Activated T-cell treated with anti-CD3 and anti-CD28 coated beads, Interleukin-2, amount 50 U/mL, for 24 hours (primary cell): ENCODE measurements around the gene FAM228A.
"Not testable (repeated sequence)": the region's sequence is repeated elsewhere in the genome, so short reads cannot be mapped to it uniquely, and the experiment has no call there.

Source experiments
- DNase-seq: peaks from one replicate; pipeline ENCODE4 v3.0.0-alpha.2; 2020
- H3K27ac Mint-ChIP-seq: 2 replicates; pipeline ENCODE4 v1.8.0; 2020; ENCODE audit warnings: mild to moderate bottlenecking, mixed read lengths
- H3K27me3 Mint-ChIP-seq: 2 replicates; pipeline ENCODE4 v1.8.0; 2020; ENCODE audit warnings: mixed read lengths
- H3K36me3 Mint-ChIP-seq: 2 replicates; pipeline ENCODE4 v1.8.0; 2020; ENCODE audit warnings: low read depth, mixed read lengths
- H3K4me1 Mint-ChIP-seq: 2 replicates; pipeline ENCODE4 v1.8.0; 2020; ENCODE audit warnings: low read depth, mixed read lengths
- H3K4me3 Mint-ChIP-seq: 2 replicates; pipeline ENCODE4 v1.8.0; 2020; ENCODE audit warnings: mild to moderate bottlenecking, moderate library complexity, mixed read lengths
- H3K9me3 Mint-ChIP-seq: 2 replicates; pipeline ENCODE4 v1.8.0; 2020; ENCODE audit warnings: mixed read lengths

FAM228A gene

DNA sequence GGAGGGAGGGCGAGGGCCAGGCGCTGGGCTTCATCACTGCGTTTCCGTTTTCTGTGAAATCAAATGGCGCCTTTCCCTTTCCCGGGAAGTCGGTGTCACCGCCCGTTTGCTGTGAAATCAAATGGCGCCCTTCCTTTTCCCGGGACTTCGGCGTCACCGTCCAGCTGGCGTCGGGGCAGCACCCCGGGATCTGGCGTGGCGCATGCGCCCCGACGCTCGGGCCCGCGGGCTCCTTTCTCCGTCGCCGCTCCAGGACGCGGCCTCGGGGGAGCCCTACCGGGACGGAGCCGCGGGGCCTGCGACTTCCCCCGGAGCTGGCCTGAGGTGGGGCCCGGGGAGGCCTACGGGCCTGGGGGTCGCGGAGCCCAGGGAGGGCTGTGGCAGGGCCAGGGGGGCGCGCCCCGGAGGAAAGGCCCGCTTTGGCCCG lies at the start of gene FAM228A:
TSS of gene FAM228A (plus strand) at position 203 of the 427 bp plus-strand sequence. CDS start 428 bp downstream, outside the sequence.
- Mint-ChIP-seq H3K9me3 (no peaks in the 10 kb centered on the region), H3K27ac (no peak within 1 kb of the TSS), H3K27me3 (peaks cover 6% of the 10 kb centered on the region), H3K4me3 (no peak within 1 kb of the TSS), H3K4me1 (no peaks in the 10 kb centered on the region), H3K36me3 (no peaks in the 10 kb centered on the region)
- no peak for DNase-seq

DNA sequence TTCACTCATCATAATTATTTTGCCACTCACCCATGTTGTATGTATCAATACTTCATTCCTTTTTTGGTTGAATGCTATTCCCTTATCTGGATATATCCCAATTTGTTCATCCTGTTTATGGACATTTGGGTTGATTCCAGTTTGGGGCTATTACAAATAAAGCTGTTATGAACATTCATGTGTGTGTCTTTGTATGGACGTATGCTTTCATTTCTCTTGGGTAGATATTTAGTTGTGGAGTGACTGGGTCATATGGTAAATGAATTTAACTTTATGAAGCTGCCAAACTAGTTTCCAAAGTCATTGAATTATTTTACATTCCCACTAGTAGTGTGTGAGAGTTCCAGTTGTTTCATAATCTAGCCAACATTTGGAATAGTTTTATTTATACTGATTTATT lies 48.9 kb upstream of the FAM228A start:
- Mint-ChIP-seq H3K27ac (no peak overlapping the region), H3K27me3 (peaks cover 3% of the 10 kb centered on the region), H3K4me1 (peaks cover 11% of the 10 kb centered on the region), H3K9me3 (no peaks in the 10 kb centered on the region), H3K36me3 (no peaks in the 10 kb centered on the region), H3K4me3 (no peak overlapping the region)
- DNase-seq = no peak

DNA sequence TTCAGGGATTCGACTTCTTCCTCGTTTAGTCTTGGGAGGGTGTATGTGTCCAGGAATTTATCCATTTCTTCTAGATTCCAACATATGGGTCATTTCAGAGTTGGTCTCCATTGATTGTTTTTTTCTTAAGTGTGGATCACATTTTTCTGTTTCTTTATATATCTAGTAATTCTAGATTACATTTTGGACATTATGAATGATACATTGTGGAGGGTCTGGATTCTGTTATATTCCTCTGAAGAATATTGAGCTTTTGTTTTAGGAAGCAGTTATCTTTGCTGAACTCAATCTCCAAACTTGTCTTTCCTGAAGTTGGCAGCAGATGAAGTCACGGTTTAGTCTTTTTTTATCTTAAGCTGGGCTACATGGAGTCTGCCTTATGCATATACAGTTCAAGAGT lies 42.3 kb upstream of the FAM228A start:
- no peak overlapping the region for H3K4me3 Mint-ChIP-seq
- H3K27ac Mint-ChIP-seq = no peak overlapping the region
- peaks cover 4% of the 10 kb centered on the region for H3K9me3 Mint-ChIP-seq
- H3K27me3 Mint-ChIP-seq = no peaks in the 10 kb centered on the region
- no peaks in the 10 kb centered on the region for H3K4me1 Mint-ChIP-seq
- DNase-seq = no peak
- H3K36me3 Mint-ChIP-seq = peaks cover 6% of the 10 kb centered on the region

GRCh38 chr2:24140305-24140704 lies 34.5 kb upstream of the FAM228A start:
- not testable (repeated sequence) for H3K27ac Mint-ChIP-seq, H3K4me1 Mint-ChIP-seq, H3K27me3 Mint-ChIP-seq

DNA sequence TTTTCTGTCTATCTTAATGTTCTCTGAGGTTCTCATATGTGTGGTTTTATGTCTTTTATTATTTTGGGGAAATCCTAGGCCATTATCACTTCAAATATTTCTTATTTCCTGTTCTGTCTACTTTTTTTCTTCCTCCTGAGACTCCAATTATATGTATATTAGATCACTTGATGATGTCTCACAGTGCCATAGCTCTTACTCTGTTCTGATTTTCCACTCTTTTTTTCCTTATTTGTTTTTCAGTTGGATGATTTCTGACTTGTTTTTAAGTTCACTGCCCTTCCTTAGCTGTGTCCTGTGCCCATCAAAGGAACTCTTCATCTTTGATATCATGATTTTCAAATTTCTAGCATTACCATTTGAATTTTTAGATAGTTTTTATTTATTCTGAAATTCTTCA lies 27.5 kb upstream of the FAM228A start:
- H3K4me3 Mint-ChIP-seq = no peak overlapping the region
- no peak overlapping the region for H3K27ac Mint-ChIP-seq
- DNase-seq = no peak
- no peaks in the 10 kb centered on the region for H3K4me1 Mint-ChIP-seq
- H3K36me3 Mint-ChIP-seq = peaks cover 23% of the 10 kb centered on the region
- peaks cover 17% of the 10 kb centered on the region for H3K9me3 Mint-ChIP-seq
- H3K27me3 Mint-ChIP-seq = no peaks in the 10 kb centered on the region

More at GRCh38 chr2:24140305-24140704, 34.5 kb upstream of the FAM228A start:
- H3K4me3 Mint-ChIP-seq, H3K9me3 Mint-ChIP-seq, DNase-seq, H3K36me3 Mint-ChIP-seq: not testable (repeated sequence)

GRCh38 chr2:24152413-24153197 lies 22.2 kb upstream of the FAM228A start:
- no peaks in the 10 kb centered on the region for H3K27me3 Mint-ChIP-seq
- H3K27ac Mint-ChIP-seq = no peak overlapping the region
- peaks cover 9% of the 10 kb centered on the region for H3K9me3 Mint-ChIP-seq
- H3K4me1 Mint-ChIP-seq = no peaks in the 10 kb centered on the region
- DNase-seq = no peak
- peaks cover 15% of the 10 kb centered on the region for H3K36me3 Mint-ChIP-seq
- H3K4me3 Mint-ChIP-seq = no peak overlapping the region

GRCh38 chr2:24153478-24153877 lies 21.4 kb upstream of the FAM228A start:
- H3K27ac Mint-ChIP-seq = no peak overlapping the region
- peaks cover 2% of the 10 kb centered on the region for H3K9me3 Mint-ChIP-seq
- H3K27me3 Mint-ChIP-seq = no peaks in the 10 kb centered on the region
- no peaks in the 10 kb centered on the region for H3K4me1 Mint-ChIP-seq
- no peak overlapping the region for H3K4me3 Mint-ChIP-seq
- DNase-seq = no peak
- H3K36me3 Mint-ChIP-seq = peaks cover 11% of the 10 kb centered on the region

DNA sequence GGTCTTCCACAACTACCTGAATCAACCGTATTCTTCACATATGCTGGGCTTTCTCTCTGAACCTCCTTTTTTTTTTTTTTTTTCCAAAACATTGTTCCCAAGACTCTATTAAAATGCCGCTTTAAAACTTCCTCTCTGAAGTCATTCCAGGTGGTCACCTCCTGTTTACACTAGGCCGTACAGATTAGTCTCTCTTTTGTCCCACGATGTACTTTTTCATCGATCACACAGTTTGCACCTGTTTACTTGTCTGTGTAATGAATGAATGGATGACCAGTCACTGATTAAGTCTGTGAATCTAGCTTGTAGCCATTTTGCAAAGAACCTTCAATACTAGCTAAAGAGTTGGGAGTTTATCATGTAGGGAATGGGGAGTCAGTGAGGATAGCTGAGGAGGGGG lies 16.7 kb upstream of the FAM228A start:
- no peaks in the 10 kb centered on the region for H3K9me3 Mint-ChIP-seq
- DNase-seq = no peak
- H3K4me1 Mint-ChIP-seq = no peaks in the 10 kb centered on the region
- H3K27ac Mint-ChIP-seq = no peak overlapping the region
- no peak overlapping the region for H3K4me3 Mint-ChIP-seq
- H3K36me3 Mint-ChIP-seq = no peaks in the 10 kb centered on the region
- H3K27me3 Mint-ChIP-seq = no peaks in the 10 kb centered on the region

GRCh38 chr2:24159708-24160107 lies 15.1 kb upstream of the FAM228A start:
- no peak for DNase-seq
- H3K36me3 Mint-ChIP-seq = no peaks in the 10 kb centered on the region

GRCh38 chr2:24160761-24161160 lies 14.1 kb upstream of the FAM228A start:
- no peak overlapping the region for H3K27ac Mint-ChIP-seq
- DNase-seq = no peak
- no peaks in the 10 kb centered on the region for H3K27me3 Mint-ChIP-seq
- H3K36me3 Mint-ChIP-seq = no peaks in the 10 kb centered on the region
- H3K4me1 Mint-ChIP-seq = no peaks in the 10 kb centered on the region
- no peaks in the 10 kb centered on the region for H3K9me3 Mint-ChIP-seq
- H3K4me3 Mint-ChIP-seq = no peak overlapping the region

More at GRCh38 chr2:24159708-24160107, 15.1 kb upstream of the FAM228A start:
- Mint-ChIP-seq H3K4me3 (no peak overlapping the region), H3K27me3 (no peaks in the 10 kb centered on the region), H3K9me3 (no peaks in the 10 kb centered on the region), H3K4me1 (no peaks in the 10 kb centered on the region), H3K27ac (no peak overlapping the region)

GRCh38 chr2:24162494-24162893 lies 12.4 kb upstream of the FAM228A start:
- DNase-seq = no peak
- no peaks in the 10 kb centered on the region for H3K4me1 Mint-ChIP-seq
- no peaks in the 10 kb centered on the region for H3K9me3 Mint-ChIP-seq
- no peak overlapping the region for H3K27ac Mint-ChIP-seq
- no peaks in the 10 kb centered on the region for H3K27me3 Mint-ChIP-seq
- no peaks in the 10 kb centered on the region for H3K36me3 Mint-ChIP-seq
- H3K4me3 Mint-ChIP-seq = no peak overlapping the region

DNA sequence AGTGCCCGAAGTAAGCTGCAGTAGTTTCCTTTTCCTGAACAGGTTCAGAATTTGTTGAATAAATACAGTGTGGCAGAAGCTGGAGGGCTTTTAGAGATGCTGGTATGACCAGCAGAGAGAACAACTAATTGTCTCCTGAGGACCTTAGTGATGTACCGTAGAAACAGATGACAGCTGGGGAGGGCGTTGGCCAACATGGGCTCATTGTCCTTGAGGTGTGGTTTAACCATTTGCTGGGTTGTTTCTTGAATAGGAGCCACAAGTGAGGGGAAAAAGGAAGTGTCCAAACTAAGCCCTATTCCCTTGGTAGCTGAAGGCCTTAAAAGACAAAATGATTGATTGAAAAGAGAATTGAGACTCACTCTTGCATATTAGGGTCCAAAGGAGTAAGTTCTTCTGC lies 11.7 kb upstream of the FAM228A start:
- no peak overlapping the region for H3K27ac Mint-ChIP-seq
- no peaks in the 10 kb centered on the region for H3K27me3 Mint-ChIP-seq
- no peaks in the 10 kb centered on the region for H3K36me3 Mint-ChIP-seq
- H3K9me3 Mint-ChIP-seq = no peaks in the 10 kb centered on the region
- no peak overlapping the region for H3K4me3 Mint-ChIP-seq
- DNase-seq = no peak
- H3K4me1 Mint-ChIP-seq = no peaks in the 10 kb centered on the region

GRCh38 chr2:24163601-24164000 lies 11.3 kb upstream of the FAM228A start:
- H3K4me1 Mint-ChIP-seq = no peaks in the 10 kb centered on the region
- DNase-seq = no peak
- no peaks in the 10 kb centered on the region for H3K27me3 Mint-ChIP-seq
- no peak overlapping the region for H3K27ac Mint-ChIP-seq
- H3K4me3 Mint-ChIP-seq = no peak overlapping the region
- no peaks in the 10 kb centered on the region for H3K36me3 Mint-ChIP-seq
- H3K9me3 Mint-ChIP-seq = no peaks in the 10 kb centered on the region

GRCh38 chr2:24164416-24164973 lies 10.4 kb upstream of the FAM228A start:
- no peak overlapping the region for H3K4me3 Mint-ChIP-seq
- no peaks in the 10 kb centered on the region for H3K4me1 Mint-ChIP-seq
- H3K36me3 Mint-ChIP-seq = no peaks in the 10 kb centered on the region
- no peaks in the 10 kb centered on the region for H3K9me3 Mint-ChIP-seq
- no peaks in the 10 kb centered on the region for H3K27me3 Mint-ChIP-seq
- no peak overlapping the region for H3K27ac Mint-ChIP-seq
- peak; percentile 64 for DNase-seq

DNA sequence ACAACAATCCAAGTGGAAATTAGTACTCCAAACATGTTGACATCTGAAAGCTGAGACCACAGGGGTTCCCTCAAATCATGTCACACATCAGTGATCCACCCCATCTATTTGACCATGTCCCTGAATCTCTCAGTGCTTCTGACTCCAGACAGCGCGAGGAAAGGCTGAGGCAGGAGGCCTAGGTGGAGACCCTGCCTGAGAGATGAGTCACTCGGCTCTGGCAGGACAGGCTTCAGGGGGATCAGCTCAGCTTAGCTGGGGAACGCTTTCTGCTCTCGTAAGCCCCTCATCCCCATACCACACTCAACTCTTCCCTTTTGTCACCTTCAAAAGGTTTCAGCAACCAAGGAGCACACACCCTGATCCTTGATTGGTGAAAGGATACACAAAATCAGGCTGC lies 5.8 kb upstream of the FAM228A start:
- Mint-ChIP-seq H3K27ac (no peak overlapping the region), H3K36me3 (no peaks in the 10 kb centered on the region), H3K27me3 (peaks cover 5% of the 10 kb centered on the region), H3K4me1 (no peaks in the 10 kb centered on the region), H3K9me3 (no peaks in the 10 kb centered on the region), H3K4me3 (no peak overlapping the region)
- DNase-seq = no peak
